ENCODE measurements around the gene FOXM1.

DNA sequence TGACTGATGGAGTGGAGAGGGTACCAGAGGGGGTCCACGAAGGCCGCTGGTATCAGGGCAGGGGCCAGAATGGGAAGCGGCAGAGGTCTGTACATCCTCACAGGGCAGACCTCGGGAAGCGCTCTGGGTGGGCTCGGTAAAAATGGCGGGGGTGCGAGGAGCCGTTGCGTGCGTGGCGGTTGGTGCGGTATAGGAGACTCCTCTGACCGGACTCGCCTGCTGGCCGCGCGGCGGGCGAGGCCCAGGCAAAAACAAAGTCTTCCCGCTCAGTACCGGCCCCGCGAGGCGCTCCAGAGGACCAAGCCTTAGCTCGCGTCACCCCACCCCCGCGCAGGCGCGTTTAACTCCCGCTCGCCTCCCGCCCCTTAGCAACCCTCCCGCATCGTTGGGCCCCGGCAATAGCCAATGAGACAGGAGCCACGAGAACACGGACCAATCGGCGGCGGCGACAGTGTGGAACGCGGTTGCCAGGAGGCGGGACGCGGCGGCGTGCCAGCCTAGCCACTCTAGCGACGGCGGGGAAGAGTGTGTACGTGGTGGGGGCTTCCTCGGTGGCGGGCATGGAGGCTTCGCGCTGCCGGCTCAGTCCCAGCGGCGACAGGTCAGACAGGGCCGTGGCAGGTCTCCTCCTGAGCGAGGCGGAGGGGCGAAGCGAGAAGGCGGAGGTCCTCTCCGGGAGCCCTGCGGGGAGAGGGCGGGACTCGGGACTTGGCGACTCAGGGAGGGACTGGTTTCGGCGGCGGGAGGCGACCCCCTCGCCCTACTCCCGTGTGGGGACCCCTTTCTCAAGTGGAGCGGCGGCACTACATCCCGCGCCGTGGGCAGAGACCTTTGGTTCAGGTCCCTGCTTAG, 13.6 kb upstream of the FOXM1 start, which contains the start of gene TULP3:
- peak; percentile 64 to 93 for TF ChIP-seq POLR2A (IDR thresholded peaks at IDR 0.05)
- TF ChIP-seq CTCF (IDR thresholded peaks at IDR 0.05), result peak in 1 of 6 experiments; percentile 6
